Measurements from ENCODE around the gene LIX1.

GRCh38 chr5:97071101-97071500 lies 71.3 kb downstream of the LIX1 start:
- no peak for TF ChIP-seq CTCF (IDR thresholded peaks at IDR 0.05)
- no peak for TF ChIP-seq ZFX (IDR thresholded peaks at IDR 0.05; ENCODE audit: borderline replicate concordance)
